ENCODE results near the gene WDR83. TPM values are rescaled to one million over a fixed set of nuclear protein-coding genes. Genes with fewer than 3 reads are reported as not detected.
A peak's percentile ranks its signal among the peaks of the same experiment; 100 is the strongest.
"Not testable (repeated sequence)": the region's sequence is repeated elsewhere in the genome, so short reads cannot be mapped to it uniquely, and the experiment has no call there.

WDR83 gene
- total RNA-seq, 2 donors from 2014 or later, result 18.8 to 26.2 TPM

DNA sequence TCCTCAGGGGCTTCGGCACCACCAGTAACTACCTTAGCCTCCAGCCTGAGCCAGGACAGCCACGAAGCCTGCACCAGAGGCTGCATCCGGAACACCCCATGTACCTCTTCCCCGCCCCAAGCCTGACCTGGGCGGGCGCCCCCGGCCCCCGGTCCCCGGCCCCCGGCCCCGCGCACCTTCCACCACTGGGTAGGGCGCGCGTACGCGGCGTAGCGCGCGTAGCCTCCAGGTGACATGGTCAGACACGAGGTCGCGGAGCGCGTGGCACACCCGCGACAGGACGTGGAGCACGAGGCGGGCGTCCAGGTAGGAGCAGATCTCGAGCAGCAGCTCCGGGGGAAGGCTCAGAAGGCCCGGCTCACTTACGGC lies 29.4 kb downstream of the WDR83 start:
- Histone ChIP-seq H3K4me1 (ENCODE audit: control insufficient read depth, insufficient read depth, low read length) (no peaks in the 10 kb centered on the region), H3K27me3 (ENCODE audit: control insufficient read depth, insufficient read depth, low read length, poor library complexity, severe bottlenecking) (no peaks in the 10 kb centered on the region), H3K27ac (ENCODE audit: low read depth, low read length) (no peak overlapping the region), H3K4me3 (ENCODE audit: low read length) (peak overlapping the region; percentile 91), H3K9me3 (ENCODE audit: control insufficient read depth, low read length) (no peaks in the 10 kb centered on the region), H3K9ac (ENCODE audit: extremely low read depth, low read length, poor library complexity, severe bottlenecking) (peak overlapping the region; percentile 83), H3K36me3 (ENCODE audit: control insufficient read depth, insufficient read depth, low read length) (peaks cover 29% of the 10 kb centered on the region)
- Mint-ChIP-seq H3K9me3 (no peaks in the 10 kb centered on the region), H3K4me3 (peak overlapping the region; percentile 77), H3K27ac (no peak overlapping the region), H3K36me3 (ENCODE audit: low read depth) (peaks cover 21% of the 10 kb centered on the region), H3K27me3 (ENCODE audit: insufficient read depth) (no peaks in the 10 kb centered on the region), H3K4me1 (peaks cover 2% of the 10 kb centered on the region)
- no peak for DNase-seq
- TF ChIP-seq, protein P1, sequence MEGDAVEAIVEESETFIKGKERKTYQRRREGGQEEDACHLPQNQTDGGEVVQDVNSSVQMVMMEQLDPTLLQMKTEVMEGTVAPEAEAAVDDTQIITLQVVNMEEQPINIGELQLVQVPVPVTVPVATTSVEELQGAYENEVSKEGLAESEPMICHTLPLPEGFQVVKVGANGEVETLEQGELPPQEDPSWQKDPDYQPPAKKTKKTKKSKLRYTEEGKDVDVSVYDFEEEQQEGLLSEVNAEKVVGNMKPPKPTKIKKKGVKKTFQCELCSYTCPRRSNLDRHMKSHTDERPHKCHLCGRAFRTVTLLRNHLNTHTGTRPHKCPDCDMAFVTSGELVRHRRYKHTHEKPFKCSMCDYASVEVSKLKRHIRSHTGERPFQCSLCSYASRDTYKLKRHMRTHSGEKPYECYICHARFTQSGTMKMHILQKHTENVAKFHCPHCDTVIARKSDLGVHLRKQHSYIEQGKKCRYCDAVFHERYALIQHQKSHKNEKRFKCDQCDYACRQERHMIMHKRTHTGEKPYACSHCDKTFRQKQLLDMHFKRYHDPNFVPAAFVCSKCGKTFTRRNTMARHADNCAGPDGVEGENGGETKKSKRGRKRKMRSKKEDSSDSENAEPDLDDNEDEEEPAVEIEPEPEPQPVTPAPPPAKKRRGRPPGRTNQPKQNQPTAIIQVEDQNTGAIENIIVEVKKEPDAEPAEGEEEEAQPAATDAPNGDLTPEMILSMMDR (conservative IDR thresholded peaks at IDR 0.05), result no peak
- WGBS, 2 experiments (ENCODE audit: insufficient coverage in 1 of 2, insufficient read length in 1 of 2), result 6 to 9% methylated on average over 12 to 36 of the region's 36 CpGs

DNA sequence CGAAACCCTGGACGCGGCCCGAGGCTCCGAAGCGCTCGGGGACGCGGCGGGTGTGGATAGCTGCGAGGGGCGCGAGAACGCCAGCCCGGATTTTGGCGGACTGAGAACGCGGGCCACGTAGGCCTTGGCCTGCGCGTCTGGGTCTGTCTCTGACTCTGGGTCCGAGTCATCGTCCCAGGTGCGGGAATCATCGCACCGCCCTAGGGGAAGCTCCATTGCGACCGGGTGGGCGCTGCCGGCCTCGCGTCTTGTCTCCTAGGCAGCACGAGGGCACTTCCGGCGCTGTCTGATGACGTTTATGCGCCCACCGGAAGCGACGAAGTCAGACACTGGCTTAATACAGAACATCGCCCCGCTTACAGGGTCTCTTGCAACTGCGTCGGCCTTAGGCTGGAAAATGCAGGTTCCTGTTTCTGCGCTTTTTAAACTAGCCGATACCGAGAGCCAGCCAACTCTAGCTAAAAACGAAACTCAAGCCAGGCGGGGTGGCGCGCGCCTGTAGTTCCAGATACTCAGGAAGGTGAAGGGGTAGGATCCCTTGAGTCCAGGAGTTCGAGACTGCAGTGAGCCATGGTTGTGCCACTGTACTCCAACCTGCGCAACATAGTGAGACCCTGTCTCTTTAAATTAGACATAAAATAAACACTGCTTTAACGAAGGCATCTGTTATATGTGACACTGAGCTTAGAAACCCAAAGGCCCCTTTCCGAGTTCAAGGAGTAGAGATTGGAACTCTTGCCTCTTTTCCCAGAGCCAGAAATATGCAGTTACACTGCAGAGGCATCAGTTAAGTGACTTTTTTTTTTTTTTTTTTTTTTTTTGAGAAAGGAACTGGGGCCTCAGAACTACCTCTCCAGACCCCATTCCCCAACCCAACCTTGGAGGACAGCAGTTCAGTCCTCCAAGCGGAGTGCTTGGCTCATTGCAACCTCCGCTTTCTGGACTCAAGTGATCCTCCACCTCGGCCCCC lies 30.0 kb downstream of the WDR83 start, which contains the start of gene FBXW9:
FBXW9 (minus strand) TSS at position 266 of the 970 bp plus-strand sequence; CDS start at position 216, 50 bp downstream.
- Histone ChIP-seq H3K36me3 (ENCODE audit: control insufficient read depth, insufficient read depth, low read length) (peaks cover 36% of the 10 kb centered on the region), H3K4me3 (ENCODE audit: low read length) (peak within 1 kb of the TSS; percentile 91), H3K9me3 (ENCODE audit: control insufficient read depth, low read length) (no peaks in the 10 kb centered on the region), H3K27me3 (ENCODE audit: control insufficient read depth, insufficient read depth, low read length, poor library complexity, severe bottlenecking) (no peaks in the 10 kb centered on the region), H3K4me1 (ENCODE audit: control insufficient read depth, insufficient read depth, low read length) (no peaks in the 10 kb centered on the region), H3K27ac (ENCODE audit: low read depth, low read length) (peak within 1 kb of the TSS; percentile 83), H3K9ac (ENCODE audit: extremely low read depth, low read length, poor library complexity, severe bottlenecking) (peak within 1 kb of the TSS; percentile 83)
- Mint-ChIP-seq H3K27ac (peak within 1 kb of the TSS; percentile 97), H3K27me3 (ENCODE audit: insufficient read depth) (no peaks in the 10 kb centered on the region), H3K4me3 (peak within 1 kb of the TSS; percentile 77), H3K4me1 (peaks cover 2% of the 10 kb centered on the region), H3K36me3 (ENCODE audit: low read depth) (peaks cover 26% of the 10 kb centered on the region), H3K9me3 (no peaks in the 10 kb centered on the region)
- peak; percentile 98 for DNase-seq
- TF ChIP-seq, protein P1 (conservative IDR thresholded peaks at IDR 0.05), result no peak
- WGBS, 2 experiments (ENCODE audit: insufficient coverage in 1 of 2, insufficient read length in 1 of 2), result 10 to 14% methylated on average over 21 to 59 of the region's 59 CpGs

DNA sequence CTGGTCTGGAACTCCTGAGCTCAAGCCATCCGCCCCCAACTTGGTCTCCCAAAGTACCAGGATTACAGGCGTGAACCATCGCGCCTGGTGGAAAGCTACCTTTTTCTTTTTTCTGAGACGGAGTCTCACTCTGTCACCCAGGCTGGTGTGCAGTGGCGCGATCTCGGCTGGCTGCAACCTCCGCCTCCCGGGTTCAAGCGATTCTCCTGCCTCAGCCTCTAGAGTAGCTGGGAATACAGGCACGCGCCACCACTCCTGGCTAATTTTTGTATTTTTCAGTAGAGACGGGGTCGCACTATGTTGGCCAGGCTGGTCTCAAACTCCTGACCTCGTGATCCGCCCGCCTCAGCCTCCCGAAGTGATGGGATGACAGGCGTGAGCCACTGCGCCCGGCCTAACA lies 30.8 kb downstream of the WDR83 start:
- DNase-seq; H3K9me3 Mint-ChIP-seq; H3K27ac Mint-ChIP-seq; H3K9me3 ChIP-seq (ENCODE audit: control insufficient read depth, low read length); H3K4me1 Mint-ChIP-seq; H3K9ac ChIP-seq (ENCODE audit: extremely low read depth, low read length, poor library complexity, severe bottlenecking); H3K27me3 Mint-ChIP-seq (ENCODE audit: insufficient read depth); H3K27ac ChIP-seq (ENCODE audit: low read depth, low read length); H3K4me1 ChIP-seq (ENCODE audit: control insufficient read depth, insufficient read depth, low read length); H3K27me3 ChIP-seq (ENCODE audit: control insufficient read depth, insufficient read depth, low read length, poor library complexity, severe bottlenecking): not testable (repeated sequence)
- Histone ChIP-seq H3K4me3 (ENCODE audit: low read length) (peak overlapping the region; percentile 91), H3K36me3 (ENCODE audit: control insufficient read depth, insufficient read depth, low read length) (peaks cover 43% of the 10 kb centered on the region)
- WGBS, 2 experiments (ENCODE audit: insufficient coverage in 1 of 2, insufficient read length in 1 of 2), result 96 to 98% methylated on average over 22 of the region's 22 CpGs
- Mint-ChIP-seq H3K36me3 (ENCODE audit: low read depth) (peaks cover 31% of the 10 kb centered on the region), H3K4me3 (peak overlapping the region; percentile 77)

Data from endodermal cell (in vitro differentiated cells).